Prostate gland (tissue), 2 donors: ENCODE data around the gene EGFLAM.

Experiments used
- CTCF ChIP-seq, 4 experiments: fragments of 200-600 bp in 2 of 4; fragments of 450-650 bp in 2 of 4; sonication (generic) in 2 of 4; IDR thresholded peaks; 1 replicate in 3 of 4; 2 replicates in 1 of 4; pipeline ENCODE4 v1.5.1; 2016 to 2019; ENCODE audit warnings: antibody characterized with exemption in 4 of 4, mild to moderate bottlenecking in 2 of 4, moderate library complexity in 2 of 4
- POLR2A ChIP-seq: fragments of 450-650 bp; IDR thresholded peaks from one replicate; pipeline ENCODE4 v1.6.1; 2016; ENCODE audit warnings: antibody characterized with exemption, mild to moderate bottlenecking

GRCh38 chr5:38321978-38322377 is 63.6 kb downstream of the EGFLAM start:
- no peak for TF ChIP-seq CTCF (IDR thresholded peaks at IDR 0.05)
- no peak for TF ChIP-seq POLR2A
